ENCODE data around the gene STAB1. TPM values are rescaled to one million over a fixed set of nuclear protein-coding genes. Genes with fewer than 3 reads are reported as not detected.
"Not testable (repeated sequence)": the region's sequence is repeated elsewhere in the genome, so short reads cannot be mapped to it uniquely, and the experiment has no call there.

STAB1 gene
- total RNA-seq, 1 donor from 2014 or later = 404 TPM

- no peak for DNase-seq (ENCODE audit: extremely low read depth, low read depth, low spot score)
Observed at GRCh38 chr3:52521881-52522650, 26.9 kb downstream of the STAB1 start.

- DNase-seq (ENCODE audit: extremely low read depth, low read depth, low spot score) = no peak
Observed at GRCh38 chr3:52522651-52523251, 27.6 kb downstream of the STAB1 start.

- no peak for DNase-seq (ENCODE audit: extremely low read depth, low read depth, low spot score)
Observed at GRCh38 chr3:52523386-52524257, 28.5 kb downstream of the STAB1 start.

GRCh38 chr3:52524258-52524751 lies 29.2 kb downstream of the STAB1 start:
- DNase-seq (ENCODE audit: extremely low read depth, low read depth, low spot score) = no peak

GRCh38 chr3:52524752-52525679 lies 29.9 kb downstream of the STAB1 start:
- no peak for DNase-seq (ENCODE audit: extremely low read depth, low read depth, low spot score)

GRCh38 chr3:52525680-52526561 lies 30.8 kb downstream of the STAB1 start:
- no peak for DNase-seq (ENCODE audit: extremely low read depth, low read depth, low spot score)

- not testable (repeated sequence) for DNase-seq (ENCODE audit: extremely low read depth, low read depth, low spot score)
Observed at GRCh38 chr3:52526671-52527038, 31.5 kb downstream of the STAB1 start.

- no peak for DNase-seq (ENCODE audit: extremely low read depth, low read depth, low spot score)
Observed at GRCh38 chr3:52527039-52527731, 32.0 kb downstream of the STAB1 start.

- DNase-seq (ENCODE audit: extremely low read depth, low read depth, low spot score) = no peak
Observed at GRCh38 chr3:52527732-52528585, 32.8 kb downstream of the STAB1 start.

- no peak for DNase-seq (ENCODE audit: extremely low read depth, low read depth, low spot score)
Observed at GRCh38 chr3:52528586-52529375, 33.6 kb downstream of the STAB1 start.

GRCh38 chr3:52529376-52530333 lies 34.5 kb downstream of the STAB1 start:
- DNase-seq (ENCODE audit: extremely low read depth, low read depth, low spot score) = no peak

- no peak for DNase-seq (ENCODE audit: extremely low read depth, low read depth, low spot score)
Observed at GRCh38 chr3:52530918-52531826, 36.0 kb downstream of the STAB1 start.

GRCh38 chr3:52531860-52532516 lies 36.9 kb downstream of the STAB1 start:
- no peak for DNase-seq (ENCODE audit: extremely low read depth, low read depth, low spot score)

GRCh38 chr3:52532517-52532837 lies 37.3 kb downstream of the STAB1 start:
- DNase-seq (ENCODE audit: extremely low read depth, low read depth, low spot score) = peak; percentile 64

Data from glomerular endothelial cell (primary cell).